GM12873 (cell line): Measurements from ENCODE around the gene IDI1.

Experiments used
- CTCF ChIP-seq: IDR thresholded peaks from 2 replicates; pipeline ENCODE4 v1.5.1; 2012; ENCODE audit warnings: low read depth, mild to moderate bottlenecking, moderate library complexity, low read length, control low read depth; ENCODE audit not compliant: insufficient read depth; ENCODE audit errors: missing control alignments

IDI1 gene

GRCh38 chr10:1040133-1040532 is 8.8 kb downstream of the IDI1 start:
- TF ChIP-seq CTCF = no peak

GRCh38 chr10:1037098-1037497 is 11.8 kb downstream of the IDI1 start:
- no peak for TF ChIP-seq CTCF

GRCh38 chr10:1036341-1036791 is 12.6 kb downstream of the IDI1 start:
- no peak for TF ChIP-seq CTCF

GRCh38 chr10:1035201-1035600 is 13.7 kb downstream of the IDI1 start:
- TF ChIP-seq CTCF = no peak

- no peak for TF ChIP-seq CTCF
Measured at GRCh38 chr10:1034758-1035157, 14.2 kb downstream of the IDI1 start.

- no peak for TF ChIP-seq CTCF
Measured at GRCh38 chr10:1033601-1034000, 15.3 kb downstream of the IDI1 start.

GRCh38 chr10:1029838-1030237 is 19.1 kb downstream of the IDI1 start:
- no peak for TF ChIP-seq CTCF
